ENCODE measurements around the gene CMIP. TPM values are rescaled to one million over a fixed set of nuclear protein-coding genes. Genes with fewer than 3 reads are reported as not detected.

The CMIP gene
- total RNA-seq, 1 experiment from 2014 or later = 63.7 TPM

- no peak for TF ChIP-seq CTCF (IDR thresholded peaks at IDR 0.05)
Measured at GRCh38 chr16:81621496-81621895, 176.9 kb downstream of the CMIP start (continued).

- TF ChIP-seq CTCF (IDR thresholded peaks at IDR 0.05) (peak; percentile 44; the same call in 1 of the 2 replicates), NR2C2 (CRISPR knock-in tag; IDR thresholded peaks at IDR 0.05) (no peak), GABPB1 (CRISPR knock-in tag; IDR thresholded peaks at IDR 0.05) (0 out of 2 replicates have a peak, but pooled peaks have one; percentile 6)
- peak; percentile 50 for DNase-seq (ENCODE audit: low spot score)
- H3K27ac Mint-ChIP-seq = peak overlapping the region; percentile 75
- H3K27me3 Mint-ChIP-seq (ENCODE audit: low read depth) = no peaks in the 10 kb centered on the region
- POLR2A ChIA-PET = interaction anchor here (0.6 to 0.7 kb wide), 2 partner anchors 154 to 486 kb away, joined by 3 read pairs; no protein-coding TSS in a partner anchor
- H3K4me1 Mint-ChIP-seq = peaks cover 3% of the 10 kb centered on the region; the same call in 1 of the 2 replicates
- no peaks in the 10 kb centered on the region for H3K9me3 Mint-ChIP-seq
- CTCF ChIA-PET = interaction anchor here (0.6 to 5.8 kb wide), 16 partner anchors 9 to 220 kb away, joined by 3 to 51 read pairs (median 3); no protein-coding TSS in a partner anchor
- H3K4me3 Mint-ChIP-seq = no peak overlapping the region
- peaks cover 3% of the 10 kb centered on the region for H3K36me3 Mint-ChIP-seq
- peak; percentile 62 for ATAC-seq
Measured at GRCh38 chr16:81623365-81624102, 178.9 kb downstream of the CMIP start.

DNA sequence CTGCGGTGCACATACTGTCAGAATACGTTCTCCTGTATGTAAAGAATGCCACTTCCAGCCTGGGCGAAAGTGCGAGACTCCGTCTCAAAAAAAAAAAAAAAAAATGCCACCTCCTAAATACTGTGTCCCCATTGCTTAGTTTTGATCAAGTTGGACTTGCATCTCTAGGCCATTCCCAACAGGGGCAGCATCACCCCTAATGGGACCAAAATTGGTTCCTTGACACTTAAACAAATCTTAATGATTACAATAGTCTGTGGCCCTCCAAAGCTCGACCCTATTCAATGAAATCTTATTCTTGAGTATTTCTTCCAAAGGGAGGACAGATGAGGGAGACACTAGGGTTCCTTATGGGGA, 179.8 kb downstream of the CMIP start:
- Mint-ChIP-seq H3K9me3 (no peaks in the 10 kb centered on the region), H3K4me3 (no peak overlapping the region), H3K27ac (peak overlapping the region; percentile 60), H3K27me3 (ENCODE audit: low read depth) (no peaks in the 10 kb centered on the region), H3K4me1 (peaks cover 3% of the 10 kb centered on the region; the same call in 1 of the 2 replicates), H3K36me3 (no peaks in the 10 kb centered on the region; the same call in 1 of the 2 replicates)
- DNase-seq (ENCODE audit: low spot score) = no peak
- TF ChIP-seq, protein P1, sequence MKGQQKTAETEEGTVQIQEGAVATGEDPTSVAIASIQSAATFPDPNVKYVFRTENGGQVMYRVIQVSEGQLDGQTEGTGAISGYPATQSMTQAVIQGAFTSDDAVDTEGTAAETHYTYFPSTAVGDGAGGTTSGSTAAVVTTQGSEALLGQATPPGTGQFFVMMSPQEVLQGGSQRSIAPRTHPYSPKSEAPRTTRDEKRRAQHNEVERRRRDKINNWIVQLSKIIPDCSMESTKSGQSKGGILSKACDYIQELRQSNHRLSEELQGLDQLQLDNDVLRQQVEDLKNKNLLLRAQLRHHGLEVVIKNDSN (CRISPR knock-in tag; IDR thresholded peaks at IDR 0.05) = no peak
- TF ChIP-seq TEAD1 (CRISPR knock-in tag; IDR thresholded peaks at IDR 0.05) (no peak), SOX15 (CRISPR knock-in tag; IDR thresholded peaks at IDR 0.05) (no peak), MXD4 (CRISPR knock-in tag; IDR thresholded peaks at IDR 0.05; ENCODE audit: borderline replicate concordance) (no peak)
- ATAC-seq = no peak
- CTCF ChIA-PET = interaction anchor here (0.9 to 5.8 kb wide), 2 partner anchors 9 to 73 kb away, joined by 3 to 51 read pairs; no protein-coding TSS in a partner anchor
- POLR2A ChIA-PET = interaction anchor here (0.6 to 0.7 kb wide), 3 partner anchors 91 to 486 kb away, joined by 3 to 7 read pairs (median 3); no protein-coding TSS in a partner anchor

- H3K4me1 Mint-ChIP-seq = peaks cover 3% of the 10 kb centered on the region; the same call in 1 of the 2 replicates
- H3K4me3 Mint-ChIP-seq = no peak overlapping the region
- no peaks in the 10 kb centered on the region for H3K9me3 Mint-ChIP-seq
- DNase-seq (ENCODE audit: low spot score) (no peak), ATAC-seq (no peak)
- POLR2A ChIA-PET = interaction anchor here (0.6 kb wide), 1 partner anchor 90 kb away, joined by 7 read pairs; no protein-coding TSS in a partner anchor
- H3K27ac Mint-ChIP-seq = peak overlapping the region; percentile 82
- H3K36me3 Mint-ChIP-seq = no peaks in the 10 kb centered on the region; the same call in 1 of the 2 replicates
- CTCF ChIA-PET = interaction anchor here (0.9 to 5.8 kb wide), 3 partner anchors 9 to 105 kb away, joined by 3 to 51 read pairs (median 3); no protein-coding TSS in a partner anchor
- H3K27me3 Mint-ChIP-seq (ENCODE audit: low read depth) = no peaks in the 10 kb centered on the region
- TF ChIP-seq EMX1 (CRISPR knock-in tag; IDR thresholded peaks at IDR 0.05) (no peak), TEAD4 (CRISPR knock-in tag; IDR thresholded peaks at IDR 0.05) (no peak)
Measured at GRCh38 chr16:81624760-81625543, 180.3 kb downstream of the CMIP start.

Measured in WTC11 (cell line).